Stimulated activated CD4-positive, alpha-beta T cell treated with anti-CD3 and anti-CD28 coated beads, TNF-alpha, amount 100 ng/mL, for 4 hours (primary cell): Measurements from ENCODE around the gene AKAP11.
"Not testable (repeated sequence)": the region's sequence is repeated elsewhere in the genome, so short reads cannot be mapped to it uniquely, and the experiment has no call there.

Experiments used
- DNase-seq, 3 experiments: peaks; one replicate each; pipeline ENCODE4 v3.0.0-alpha.2; 2020; ENCODE audit warnings: low read depth in 3 of 3

The AKAP11 gene, protein sequence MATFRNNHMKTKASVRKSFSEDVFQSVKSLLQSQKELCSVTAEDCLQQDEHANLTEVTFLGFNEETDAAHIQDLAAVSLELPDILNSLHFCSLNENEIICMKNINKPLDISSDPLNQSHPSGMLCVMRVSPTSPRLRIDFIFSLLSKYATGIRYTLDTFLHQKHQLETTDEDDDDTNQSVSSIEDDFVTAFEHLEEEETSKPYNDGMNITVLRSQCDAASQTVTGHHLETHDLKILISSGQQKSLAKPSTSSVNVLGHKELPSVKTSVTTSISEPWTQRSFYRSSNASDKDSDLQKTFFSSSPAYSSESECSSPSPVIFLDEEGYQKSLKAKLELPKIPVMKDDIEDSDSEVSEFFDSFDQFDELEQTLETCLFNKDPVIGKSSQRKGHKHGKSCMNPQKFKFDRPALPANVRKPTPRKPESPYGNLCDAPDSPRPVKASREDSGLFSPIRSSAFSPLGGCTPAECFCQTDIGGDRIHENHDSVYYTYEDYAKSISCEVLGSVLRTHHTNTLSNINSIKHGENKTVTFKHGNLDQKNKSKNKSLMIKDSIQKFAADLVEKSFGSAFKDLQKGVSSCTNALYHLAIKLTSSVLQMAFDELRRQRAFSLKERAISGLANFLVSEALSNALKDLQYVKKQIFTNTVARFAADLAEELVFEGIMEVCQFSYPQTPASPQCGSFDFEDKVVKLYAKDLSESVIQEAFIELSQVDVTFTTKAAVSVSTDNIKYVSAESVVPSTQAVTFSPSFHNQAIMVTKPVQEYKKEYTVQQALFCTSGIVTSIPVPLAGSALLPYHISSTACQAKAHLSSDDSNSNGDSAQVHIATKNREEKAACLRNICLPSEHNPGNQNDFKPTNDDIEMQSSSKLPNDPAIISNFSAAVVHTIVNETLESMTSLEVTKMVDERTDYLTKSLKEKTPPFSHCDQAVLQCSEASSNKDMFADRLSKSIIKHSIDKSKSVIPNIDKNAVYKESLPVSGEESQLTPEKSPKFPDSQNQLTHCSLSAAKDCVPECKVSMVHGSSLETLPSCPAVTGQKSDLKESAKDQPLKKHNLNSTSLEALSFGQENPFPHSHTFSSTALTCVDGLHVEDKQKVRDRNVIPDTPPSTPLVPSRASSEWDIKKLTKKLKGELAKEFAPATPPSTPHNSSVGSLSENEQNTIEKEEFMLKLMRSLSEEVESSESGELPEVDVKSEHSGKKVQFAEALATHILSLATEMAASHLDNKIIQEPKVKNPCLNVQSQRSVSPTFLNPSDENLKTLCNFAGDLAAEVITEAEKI (N-terminal part only)

DNA sequence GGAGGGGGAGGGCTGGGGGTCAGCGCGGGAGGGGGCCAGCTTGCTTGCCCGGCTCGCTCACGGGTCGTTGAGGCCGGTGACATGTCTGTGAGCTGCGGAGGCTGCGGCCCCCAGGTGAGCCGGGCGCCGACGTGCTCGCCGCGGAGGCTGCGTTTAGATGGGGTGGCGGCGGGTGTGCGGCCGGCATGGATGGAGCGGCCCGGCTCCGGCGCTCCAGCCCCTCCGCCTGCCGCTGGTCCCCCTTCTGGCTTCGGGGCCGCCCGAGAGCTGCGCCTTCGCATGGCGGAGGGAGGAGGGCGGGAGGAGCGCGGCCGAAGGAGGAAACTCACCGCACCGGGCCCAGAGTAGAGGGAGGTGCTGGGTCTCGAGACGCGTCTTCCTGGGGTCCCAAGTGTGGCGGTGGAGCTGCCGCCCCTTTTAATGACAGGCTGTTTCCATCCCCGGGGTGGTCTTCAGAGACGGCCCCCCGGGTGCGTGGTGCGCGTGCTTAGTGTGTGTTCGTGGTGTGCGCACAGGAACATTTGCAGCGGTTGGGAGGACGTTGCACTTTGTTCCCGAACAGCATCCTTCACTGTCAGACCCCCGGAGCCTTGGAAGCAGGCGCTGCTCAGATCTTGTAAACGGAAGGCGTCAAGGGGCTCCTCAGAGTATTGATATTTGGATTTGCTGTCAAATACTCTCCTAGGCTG lies at the start of gene AKAP11:
Gene AKAP11, plus strand, starts transcription at position 38 of the 689 bp plus-strand sequence. CDS start 14,197 bp downstream, outside the sequence.
- DNase-seq, result peak in 2 of 3 experiments; percentile 13 to 21

DNA sequence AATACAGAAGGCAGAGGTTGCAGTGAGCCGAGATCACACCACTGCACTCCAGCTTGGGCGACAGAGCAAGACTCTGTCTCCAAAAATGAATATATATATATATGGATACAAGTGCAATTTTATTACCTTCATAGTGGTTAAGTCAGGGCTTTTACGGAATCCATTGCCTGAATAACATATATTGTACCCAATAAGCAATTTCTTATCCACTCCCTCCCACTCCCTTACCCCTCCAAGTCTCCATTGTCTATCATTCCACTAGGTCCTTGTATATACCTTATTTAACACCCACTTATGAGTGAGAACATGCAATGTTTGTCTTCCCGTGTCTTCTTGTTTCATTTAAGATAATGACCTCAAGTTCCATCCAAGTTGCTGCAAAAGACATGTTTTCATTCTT lies 48.3 kb upstream of the AKAP11 start:
- DNase-seq, result no peak

DNA sequence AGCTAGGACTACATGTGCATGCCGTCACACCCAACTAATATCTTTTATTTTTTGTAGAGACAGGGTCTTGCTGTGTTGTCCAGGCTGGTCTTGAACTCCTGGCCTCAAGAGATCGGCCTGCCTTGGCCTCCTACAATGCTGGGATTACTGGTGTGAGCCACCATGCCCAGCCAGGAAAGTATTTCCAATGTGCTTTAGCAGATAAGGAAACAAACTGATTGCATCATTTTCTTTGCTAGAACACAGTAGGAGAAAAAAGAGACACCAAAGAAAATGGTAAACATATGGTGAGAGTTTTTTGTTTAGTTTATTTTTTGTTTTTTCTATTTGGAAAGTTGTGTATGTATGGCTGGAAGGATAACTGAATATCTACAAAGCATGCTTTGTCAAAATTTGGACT lies 46.9 kb upstream of the AKAP11 start:
- no peak for DNase-seq

GRCh38 chr13:42226759-42227158 lies 45.2 kb upstream of the AKAP11 start:
- DNase-seq, result not testable (repeated sequence)

DNA sequence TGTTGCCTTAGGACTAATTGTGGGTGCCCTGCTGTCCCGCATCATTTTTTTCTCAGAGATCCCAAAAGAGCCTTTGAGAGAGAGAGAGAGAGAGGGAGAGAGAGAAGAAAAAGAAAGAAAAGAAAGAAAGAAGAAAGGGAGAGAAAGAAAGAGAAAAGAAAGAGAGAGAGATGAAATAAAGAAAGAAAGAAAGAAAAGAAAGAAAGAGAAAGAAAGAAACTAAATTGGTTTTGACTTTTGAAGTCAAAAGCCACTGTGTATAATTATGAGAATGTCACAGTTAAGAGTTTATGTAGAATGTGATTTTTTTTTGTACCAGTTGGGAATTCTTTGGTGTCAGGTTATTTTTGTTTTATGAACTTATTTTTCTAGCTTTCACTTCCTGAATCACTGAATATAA lies 43.4 kb upstream of the AKAP11 start:
- no peak for DNase-seq

- no peak for DNase-seq
These were observed 42.7 kb upstream of the AKAP11 start for GRCh38 chr13:42229287-42229686.

GRCh38 chr13:42232671-42233070 lies 39.3 kb upstream of the AKAP11 start:
- DNase-seq, result no peak

- DNase-seq, result no peak
These were observed 38.2 kb upstream of the AKAP11 start for GRCh38 chr13:42233726-42234125.

DNA sequence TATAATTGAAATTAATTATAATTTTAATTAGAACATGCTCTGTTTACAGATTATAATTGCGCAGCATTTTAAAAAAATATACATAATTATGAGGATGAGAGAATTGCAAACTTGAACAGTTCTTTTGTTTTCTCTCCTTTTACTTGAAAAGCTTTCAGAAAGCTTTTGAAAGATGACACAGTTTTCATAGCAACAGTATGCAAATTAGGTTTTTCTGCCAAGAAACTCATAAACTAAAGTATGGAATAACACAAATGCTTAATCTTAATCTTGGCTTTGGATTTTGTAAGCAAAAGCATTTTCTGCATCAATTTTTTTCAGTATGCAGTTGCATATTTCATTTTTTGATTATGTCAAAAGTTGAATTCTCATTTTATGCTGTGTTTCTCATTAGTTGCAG lies 32.8 kb upstream of the AKAP11 start:
- DNase-seq, result no peak

GRCh38 chr13:42239644-42240043 lies 32.3 kb upstream of the AKAP11 start:
- DNase-seq, result no peak

GRCh38 chr13:42246541-42246940 lies 25.4 kb upstream of the AKAP11 start:
- DNase-seq, result no peak

DNA sequence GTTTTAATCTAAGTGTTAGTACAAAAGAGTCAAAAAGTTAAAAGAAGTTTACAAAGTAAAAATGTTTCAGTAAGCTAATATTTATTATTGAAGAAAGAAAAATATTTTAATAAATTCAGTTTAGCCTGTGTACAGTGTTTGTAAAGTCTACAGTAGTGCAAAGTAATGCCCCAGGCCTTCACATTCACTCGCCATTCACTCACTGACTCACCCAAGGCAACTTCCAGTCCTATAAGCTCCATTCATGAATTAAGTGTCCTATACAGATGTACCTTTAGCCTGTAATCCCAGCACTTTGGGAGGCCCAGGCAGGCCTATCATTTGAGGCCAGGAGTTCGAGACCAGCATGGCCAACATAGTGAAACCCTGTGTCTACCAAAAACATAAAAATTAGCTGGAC lies 24.1 kb upstream of the AKAP11 start:
- no peak for DNase-seq

GRCh38 chr13:42255886-42256285 lies 16.1 kb upstream of the AKAP11 start:
- no peak for DNase-seq

DNA sequence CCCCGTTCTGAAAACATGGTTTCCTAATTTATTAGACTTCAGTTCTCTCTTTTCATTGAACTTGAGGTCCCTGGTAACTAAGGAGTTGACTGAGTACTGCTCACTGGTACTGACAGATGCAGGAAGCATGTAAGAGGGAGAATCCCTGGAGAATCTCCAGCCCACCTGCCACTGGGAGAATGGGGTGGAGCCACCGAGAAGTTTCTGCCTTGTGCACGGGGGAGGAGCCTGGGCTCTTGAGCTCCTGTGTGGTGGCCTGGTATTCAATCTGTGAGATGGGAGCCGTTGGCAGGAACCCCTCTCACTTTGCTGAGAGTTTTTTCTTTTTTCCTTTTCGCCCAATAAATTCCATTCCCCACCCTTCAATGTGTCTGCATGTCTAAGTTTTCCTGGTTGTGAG lies 13.2 kb upstream of the AKAP11 start:
- DNase-seq, result no peak

GRCh38 chr13:42259515-42259914 lies 12.4 kb upstream of the AKAP11 start:
- no peak for DNase-seq

- DNase-seq, result no peak
These were observed 10.9 kb upstream of the AKAP11 start for GRCh38 chr13:42260903-42261654.

GRCh38 chr13:42266473-42266872 lies 5.5 kb upstream of the AKAP11 start:
- no peak for DNase-seq

DNA sequence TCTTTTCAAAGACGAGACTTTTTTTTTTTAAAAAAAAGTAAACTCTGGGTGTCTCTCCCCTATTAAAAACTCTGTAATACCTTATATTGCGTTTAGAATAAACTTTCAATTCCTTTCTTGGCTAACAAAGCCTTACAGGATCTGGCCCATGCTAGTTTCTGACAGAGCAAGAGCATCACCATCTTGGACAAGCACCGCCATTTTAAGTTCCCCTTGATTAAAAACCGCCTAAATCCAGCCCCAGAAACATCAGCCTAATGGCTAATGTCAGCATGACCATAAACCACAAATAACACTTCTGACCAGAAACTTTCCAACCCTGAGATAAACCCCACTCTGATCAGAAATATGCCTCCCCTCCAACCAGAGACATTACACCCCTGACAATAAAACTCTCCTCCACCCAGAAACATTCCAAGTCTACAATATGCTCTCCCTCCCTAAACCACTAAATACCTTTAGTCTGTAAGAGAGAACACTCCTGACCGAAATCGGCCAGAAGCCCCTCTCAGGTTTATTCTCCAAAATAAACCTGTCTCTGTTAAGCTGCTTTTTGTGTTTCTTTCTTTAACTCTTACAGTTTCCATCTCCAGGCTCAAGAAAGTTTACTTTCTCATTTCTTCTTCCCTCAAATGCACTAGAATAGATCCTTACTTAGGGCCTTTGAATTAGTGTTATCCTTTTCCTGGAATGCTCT lies 1.6 kb upstream of the AKAP11 start:
- no peak for DNase-seq

DNA sequence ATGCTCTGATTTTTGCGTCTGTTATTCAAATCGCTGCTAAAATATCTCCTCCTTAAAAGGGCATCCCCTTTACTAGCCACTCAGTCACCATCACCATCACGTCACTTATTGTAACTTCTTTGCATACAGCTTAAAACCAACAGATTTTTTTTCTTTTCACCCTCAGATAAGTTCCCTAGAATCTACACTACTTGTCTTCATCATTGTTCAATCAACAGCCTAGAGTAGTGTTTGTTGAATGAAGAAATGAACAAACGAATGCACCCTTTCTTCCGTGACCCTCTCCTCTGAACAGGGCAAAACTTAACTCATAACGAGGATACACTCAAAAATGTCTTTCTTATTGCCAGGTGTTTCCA lies 1.1 kb upstream of the AKAP11 start:
- DNase-seq, result no peak
